NCI-H128 (cell line): ENCODE measurements around the gene CAMKK1.

Experiments
- DNase-seq: peaks from one replicate; lab custom pipeline; 2025; ENCODE audit not compliant: unreplicated experiment; lab: John Stamatoyannopoulos, UW

CAMKK1 gene

DNA sequence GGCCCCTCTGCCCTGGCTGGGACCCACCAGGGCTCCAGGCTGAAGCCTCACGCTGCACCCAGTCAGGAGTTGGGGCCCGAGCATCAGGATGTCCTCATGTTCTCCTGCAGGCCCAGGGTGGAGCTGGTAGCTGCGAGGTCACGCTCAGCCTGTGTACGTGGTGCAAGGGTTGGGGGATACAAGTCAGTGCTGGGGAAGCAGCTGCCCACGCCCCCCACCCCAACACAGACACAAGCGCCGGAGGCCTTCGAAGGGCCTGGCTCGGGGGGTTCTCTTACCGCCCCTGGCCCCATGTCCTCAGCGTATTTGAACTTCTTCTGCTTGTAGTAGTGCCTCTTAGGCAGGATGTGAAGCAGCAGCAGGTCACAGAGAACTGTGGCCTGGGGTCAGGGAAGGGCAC lies 4.9 kb upstream of the CAMKK1 start:
- DNase-seq, result no peak

DNA sequence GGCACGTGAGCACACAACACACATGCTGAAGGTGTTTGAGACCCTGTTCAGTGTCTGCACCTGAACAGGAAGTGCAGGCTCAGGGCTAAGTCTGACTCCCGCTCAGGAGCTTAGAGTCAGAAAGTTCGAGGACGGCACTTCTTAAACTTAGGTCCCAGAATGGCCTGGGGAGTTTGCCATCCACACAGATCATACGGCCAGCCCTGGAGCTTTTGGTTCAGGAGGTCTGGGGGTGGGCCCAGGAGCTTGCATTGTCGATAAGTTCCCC lies 4.0 kb upstream of the CAMKK1 start:
- no peak for DNase-seq

DNA sequence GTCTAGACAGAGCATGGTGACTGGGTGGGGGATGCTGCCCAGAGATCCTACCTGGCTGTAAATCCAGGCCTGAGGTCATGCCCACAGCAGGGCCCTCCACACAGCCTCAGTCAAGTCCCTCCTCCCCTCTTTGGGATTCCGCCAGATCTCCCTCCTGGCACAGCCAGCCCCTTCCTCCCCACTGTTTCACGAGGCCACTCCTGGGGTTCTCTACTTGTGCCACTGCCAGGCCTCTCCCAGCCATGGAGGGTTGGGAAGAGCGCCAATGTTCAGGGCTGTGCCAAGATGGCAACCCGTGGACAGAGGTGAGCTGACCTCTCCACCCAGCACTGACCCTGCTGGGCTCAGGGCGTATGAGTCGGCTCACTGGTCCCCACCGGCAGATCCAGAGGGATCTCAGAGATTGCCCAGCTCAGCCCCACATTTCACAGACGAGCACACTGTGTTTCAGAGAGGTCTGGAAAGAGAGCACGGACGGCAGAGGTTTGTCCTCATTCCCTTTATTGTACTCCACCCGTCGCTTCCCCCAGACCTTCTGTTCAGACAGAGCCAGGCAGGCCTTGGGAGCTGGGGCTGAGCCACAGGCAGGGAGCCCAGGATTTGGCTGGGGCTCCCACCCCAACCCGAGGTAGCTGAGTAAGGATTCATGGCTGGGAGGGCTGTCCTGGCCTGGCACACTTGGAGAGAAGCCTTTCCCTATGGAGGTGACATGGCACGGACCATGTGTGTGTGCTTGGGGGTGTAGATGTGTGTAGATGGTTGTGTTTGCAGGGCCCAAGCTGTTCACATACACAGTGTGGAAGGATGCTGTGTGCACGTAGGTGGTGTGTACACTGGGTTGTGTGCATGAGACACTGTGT lies 3.5 kb upstream of the CAMKK1 start:
- DNase-seq, result no peak

DNA sequence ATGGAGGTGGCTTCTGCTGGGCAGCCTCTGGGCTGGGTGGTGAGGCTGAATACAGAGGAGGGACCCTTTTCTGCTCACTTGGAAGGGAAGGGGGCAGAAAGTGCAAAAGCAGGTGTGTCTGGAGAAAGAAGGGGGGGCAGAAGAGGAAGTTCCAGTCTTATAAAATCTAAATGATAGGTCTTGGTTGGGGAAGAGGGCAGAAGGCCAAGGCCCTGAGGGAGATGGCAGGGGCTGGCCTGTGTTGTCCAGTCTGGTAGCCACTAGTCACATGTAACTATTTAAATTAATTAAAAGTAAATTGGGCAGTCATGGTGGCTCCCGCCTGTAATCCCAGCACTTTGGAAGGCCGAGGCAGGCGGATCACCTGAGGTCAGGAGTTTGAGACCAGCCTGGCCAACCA lies 2.5 kb upstream of the CAMKK1 start:
- no peak for DNase-seq

DNA sequence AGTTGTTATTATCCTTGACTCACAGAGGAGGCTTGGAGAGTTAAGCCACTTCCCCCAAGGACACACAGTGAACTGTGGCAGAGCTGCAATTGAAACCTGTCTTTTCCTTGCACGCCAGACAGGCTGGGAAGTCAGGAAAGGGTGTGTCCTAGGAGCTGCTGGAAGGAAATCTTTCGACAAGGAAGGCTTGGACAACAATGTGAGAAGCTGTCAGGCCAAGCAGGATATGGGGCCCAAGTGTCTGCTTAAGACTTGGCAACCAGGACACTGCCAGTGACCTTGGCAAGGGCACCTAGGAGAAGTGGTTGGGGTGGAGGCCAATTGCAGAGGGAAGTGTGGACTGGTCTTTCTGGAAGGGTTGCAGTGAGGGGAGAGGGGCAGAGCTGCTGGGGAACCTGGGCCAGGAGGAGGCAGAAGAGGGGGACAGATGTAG lies 2.1 kb upstream of the CAMKK1 start:
- DNase-seq, result no peak

DNA sequence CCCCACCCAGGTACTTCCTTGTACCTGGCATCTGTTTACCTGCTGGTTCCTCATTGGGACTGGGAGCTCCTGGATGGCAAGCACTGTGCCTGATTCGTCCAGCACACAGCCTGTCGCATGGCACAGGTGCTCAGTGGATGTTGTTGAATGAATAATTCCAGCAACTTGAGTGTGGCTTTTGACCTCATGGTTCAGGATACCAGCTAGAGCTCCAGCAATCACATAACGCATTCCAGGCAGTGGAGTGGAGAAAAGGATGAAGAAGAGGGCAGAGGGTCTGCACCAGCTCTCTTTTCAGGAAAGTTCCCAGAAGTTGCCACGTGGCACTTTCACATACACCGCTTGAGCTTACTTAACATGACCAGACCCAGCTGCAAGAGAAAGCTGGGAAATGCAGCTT lies 1.3 kb upstream of the CAMKK1 start:
- DNase-seq, result no peak

DNA sequence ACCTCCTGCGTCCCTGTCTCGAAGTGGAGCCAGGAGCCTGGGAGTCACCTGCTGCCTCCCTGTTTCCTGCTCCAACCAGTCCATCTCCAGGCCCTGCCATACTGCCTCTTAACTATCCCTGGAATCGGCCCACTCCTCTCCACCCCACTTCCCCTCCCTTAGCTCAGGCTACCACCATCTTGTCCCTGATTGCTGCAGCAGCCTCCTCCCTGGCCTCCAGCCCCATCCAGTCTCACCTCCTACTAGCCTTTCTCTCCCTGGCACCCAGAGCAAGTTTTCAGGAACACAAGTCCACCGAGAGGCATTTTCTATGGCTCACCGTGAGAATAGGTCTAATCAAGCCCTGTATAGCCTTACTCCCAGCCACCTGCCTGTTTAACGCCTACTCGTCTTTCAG lies 865 bp upstream of the CAMKK1 start:
- no peak for DNase-seq

DNA sequence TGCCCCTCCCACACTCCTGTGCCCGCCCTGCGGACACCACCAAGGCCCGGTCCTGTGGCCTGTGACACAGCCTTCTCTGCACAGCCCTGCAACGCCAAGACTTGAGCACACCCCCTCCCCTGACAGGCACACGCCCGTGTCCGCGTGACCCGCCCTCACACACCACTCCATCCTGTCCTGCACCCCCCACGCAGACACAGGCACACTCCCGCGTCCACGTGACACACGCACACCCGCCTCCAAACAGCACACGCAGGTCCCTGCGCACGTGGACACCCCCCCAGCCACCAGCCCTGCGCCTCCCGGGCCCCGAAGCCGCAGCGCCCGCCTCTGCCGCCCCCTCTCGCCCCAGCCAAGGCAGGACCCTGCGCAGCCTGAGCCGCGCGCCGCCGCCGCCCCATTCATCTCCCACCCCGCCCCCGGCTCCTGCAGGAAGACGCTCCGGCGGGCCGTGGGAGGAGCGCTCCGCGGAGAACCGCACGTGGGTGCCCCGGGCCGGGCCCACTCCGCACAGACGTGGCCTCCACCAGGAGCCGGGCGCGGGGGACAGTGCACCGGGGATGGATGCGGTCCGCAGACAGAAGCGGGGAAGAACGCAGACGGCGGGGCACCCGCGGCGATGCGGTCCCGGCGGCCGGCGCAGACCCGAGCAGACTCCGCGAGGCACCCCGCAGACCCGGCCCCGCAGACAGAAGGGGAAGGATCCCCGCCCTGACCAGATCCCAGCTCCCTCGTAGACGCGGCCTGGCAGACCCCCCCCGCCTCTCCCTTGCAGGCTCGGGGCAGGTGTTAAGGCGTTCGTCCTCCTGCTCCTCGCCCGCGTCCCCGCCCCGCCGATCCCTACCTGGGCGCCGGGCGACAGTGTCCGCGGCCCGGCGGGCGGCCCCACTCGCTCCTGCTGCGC lies 506 bp downstream of the CAMKK1 start:
- DNase-seq, result no peak

DNA sequence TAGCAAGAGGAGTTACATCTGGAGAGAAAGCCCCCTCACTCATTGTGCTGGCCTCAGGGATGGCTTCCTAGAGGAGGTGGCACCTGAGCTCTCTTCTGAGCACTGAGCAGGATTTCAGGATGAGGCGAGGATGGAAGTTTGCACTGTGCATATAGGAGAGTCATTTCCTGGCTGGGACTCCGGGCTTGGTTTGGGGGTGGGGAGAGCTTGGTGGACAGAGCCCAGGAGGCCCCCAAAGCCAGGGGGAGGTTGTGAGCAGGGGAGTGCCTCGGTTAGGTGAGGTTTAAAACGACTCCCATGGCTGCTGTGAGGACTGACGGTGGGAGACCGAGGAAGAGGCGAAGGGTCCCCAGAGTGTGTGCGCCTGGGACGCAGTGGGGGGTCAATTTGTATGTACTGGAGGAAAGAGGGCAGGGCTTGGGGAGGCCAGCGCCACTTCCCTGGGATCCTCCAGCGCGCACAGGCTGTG lies 1.2 kb downstream of the CAMKK1 start:
- DNase-seq, result no peak

DNA sequence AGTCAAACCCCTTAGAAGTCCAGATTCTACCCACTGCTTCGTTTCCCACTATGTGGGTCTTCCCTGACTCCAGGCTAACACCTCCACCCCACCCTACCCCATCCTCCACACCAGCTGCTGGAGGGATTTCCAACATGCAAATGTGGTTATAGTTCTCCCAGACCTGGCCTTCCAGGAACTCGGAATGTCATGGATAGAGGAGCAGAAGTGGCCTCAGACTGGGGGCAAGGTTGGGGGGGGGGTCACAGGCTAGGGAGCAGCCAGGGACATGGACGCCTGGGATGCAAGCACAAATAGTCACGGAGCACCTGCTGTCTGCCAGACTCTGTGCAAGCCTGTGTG lies 2.0 kb downstream of the CAMKK1 start:
- DNase-seq, result no peak

DNA sequence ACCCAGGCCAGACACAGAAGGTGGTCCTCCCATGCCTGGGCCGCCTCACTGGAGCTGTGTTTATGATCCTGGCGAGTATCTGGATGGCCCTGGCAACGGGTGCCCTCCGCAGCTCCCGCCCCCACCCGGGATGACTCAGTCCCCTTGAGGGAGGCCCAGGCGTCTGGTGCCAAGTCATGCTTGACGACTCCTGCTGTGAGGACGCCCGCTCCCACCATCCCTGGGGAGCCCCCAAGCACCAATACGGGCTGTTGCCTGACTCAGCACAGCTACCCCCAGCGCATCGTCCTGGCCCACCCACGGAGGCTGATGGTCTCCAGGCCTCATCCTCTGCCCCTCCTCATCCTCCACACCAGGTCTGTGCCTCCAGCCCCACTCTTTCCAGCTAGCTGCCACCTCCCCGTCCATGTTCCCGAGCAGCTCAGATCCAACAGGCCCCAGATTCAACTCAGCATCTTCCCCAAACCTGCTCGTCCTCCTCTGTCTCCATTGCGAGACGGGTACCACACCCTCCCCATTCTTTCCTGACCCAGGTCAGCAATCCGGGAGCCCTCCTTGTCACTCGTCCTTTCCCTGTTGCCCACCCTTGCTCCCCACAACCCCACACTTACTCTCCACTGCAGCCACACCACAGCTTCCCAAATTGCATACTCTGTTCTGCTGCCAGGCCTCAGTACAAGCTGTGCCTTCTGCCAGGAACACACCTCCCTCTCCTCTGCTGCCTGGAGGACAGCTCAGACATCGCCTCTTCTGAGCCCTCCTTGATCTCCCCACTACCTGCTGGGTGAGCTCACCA lies 2.6 kb downstream of the CAMKK1 start:
- no peak for DNase-seq

DNA sequence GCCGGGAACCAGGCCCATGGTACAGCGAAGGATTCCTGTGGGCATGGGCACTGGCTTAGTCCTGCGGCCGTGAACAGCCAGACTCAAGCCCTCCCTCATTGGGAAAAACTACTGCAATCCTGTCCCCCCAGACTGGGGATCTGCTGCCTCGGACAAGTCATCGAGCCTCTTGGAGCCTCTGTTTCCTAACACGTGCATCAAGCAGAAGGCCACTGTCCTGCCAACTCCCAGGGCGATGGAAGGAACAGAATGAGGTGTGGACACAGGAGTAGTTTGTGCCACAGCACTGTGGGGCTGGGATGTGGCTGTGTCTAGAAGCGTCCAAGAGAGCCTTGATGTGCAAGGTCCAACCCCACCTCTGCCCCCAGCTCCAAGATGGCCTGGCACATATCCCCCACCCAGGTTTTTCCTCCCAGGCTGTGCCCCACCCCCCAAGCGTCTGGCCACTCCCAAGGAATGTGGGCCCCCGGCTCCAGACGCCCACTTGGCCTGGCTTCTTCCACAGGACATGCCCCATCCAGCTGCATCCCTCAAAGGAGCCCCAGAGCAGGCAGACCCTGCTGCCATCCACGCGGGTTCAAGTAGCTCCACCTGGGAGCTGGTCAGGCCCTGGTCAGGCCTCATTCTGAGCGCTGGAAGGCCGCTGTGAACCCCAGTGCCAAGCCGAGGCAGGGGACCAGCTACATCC lies 3.4 kb downstream of the CAMKK1 start:
- DNase-seq, result no peak

DNA sequence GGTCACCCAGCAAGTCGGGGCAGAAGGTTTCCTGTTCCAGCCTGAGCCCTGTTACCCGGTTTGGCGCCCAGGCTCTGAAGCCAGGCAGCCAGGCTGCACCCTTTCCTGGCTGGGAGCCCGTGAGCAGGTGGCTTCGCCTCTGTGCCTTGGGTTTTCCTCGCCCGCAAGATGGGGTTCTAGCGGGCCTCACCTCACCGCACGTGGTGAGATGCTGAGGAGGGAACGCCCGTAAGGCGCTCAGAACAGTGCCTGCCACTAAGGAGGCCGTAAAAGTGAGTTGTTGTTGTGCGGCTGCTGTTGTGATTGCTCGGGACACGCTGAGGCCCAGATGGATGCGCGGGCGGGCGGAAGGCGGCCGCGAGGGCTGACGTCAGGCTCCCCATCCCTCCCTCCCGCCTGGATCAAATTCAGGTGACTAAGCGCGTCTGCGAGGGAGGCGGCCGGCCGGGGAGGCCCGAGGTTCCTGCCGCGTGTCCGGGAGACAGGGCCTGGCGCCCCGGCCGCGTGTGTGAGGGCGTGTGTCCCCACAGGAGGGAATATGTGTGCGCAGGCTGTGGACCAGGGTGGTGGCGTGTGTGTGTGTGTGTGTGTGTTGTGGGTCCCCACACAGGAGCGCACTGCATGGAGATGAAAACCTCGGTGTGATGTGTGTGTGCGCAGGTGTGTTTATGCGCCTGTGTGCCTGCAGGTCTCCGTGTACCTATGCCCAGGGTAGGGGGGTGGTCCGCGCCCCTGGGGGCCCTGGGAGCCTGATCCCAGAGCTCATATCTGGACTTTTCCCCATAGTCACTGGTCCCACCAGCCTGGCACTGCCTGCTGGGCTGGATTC lies 4.3 kb downstream of the CAMKK1 start:
- DNase-seq, result no peak

DNA sequence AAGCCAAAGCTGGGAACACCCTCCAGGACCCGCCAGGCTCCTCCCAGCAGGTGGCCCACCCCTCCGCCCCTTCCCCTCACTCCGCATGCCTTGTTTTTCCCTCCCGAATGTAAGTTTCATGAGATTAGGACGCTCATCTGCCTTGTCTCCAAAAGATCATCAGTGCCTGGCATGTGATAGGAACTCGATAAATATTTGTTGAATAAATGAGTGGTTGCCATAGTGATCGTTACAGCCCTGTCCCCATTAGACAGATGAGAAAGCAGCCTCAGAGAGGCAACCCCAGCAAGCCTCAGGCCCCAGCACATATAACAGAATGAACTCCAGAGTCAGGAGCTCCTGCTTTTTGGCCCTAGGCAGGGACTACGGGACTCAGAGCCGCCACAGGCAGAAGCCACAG lies 5.0 kb downstream of the CAMKK1 start:
- no peak for DNase-seq

DNA sequence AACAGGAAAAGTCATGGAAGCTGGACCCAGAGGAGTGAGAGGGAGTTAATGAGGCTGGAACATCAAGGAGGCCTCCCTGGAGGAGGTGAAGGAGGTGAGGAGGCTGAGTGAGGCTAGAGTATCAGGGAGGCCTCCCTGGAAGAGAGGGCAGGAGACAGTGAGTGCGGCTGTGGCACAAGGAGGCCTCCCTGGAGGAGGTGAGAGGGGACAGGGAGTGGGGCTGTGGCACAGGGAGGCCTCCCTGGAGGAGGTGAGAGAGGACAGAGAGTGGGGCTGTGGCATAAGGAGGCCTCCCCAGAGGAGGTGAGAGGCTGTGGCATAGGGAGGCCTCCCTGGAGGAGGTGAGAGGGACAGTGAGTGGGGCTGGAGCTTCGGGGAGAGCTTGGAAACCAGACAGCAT lies 5.5 kb downstream of the CAMKK1 start:
- DNase-seq, result no peak

DNA sequence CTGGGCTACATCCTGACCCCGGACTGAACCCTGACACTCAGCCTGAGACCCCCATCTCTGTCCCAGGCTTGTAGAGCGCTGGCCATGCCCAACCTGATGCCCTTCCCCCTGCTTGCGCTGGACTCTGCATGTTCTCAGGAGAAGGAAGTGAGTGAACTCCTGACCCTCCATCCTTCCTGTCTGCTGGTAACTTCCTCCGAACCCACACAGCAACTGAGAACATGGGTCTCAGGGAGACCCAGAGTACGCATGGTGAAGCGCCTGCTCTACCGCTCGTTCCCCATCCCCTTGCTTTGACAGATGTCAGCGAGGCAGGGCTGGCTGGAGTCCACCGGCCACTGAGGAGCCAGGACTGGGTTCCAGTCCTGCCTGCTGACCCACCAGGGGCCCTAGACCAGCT lies 6.1 kb downstream of the CAMKK1 start:
- DNase-seq, result no peak

DNA sequence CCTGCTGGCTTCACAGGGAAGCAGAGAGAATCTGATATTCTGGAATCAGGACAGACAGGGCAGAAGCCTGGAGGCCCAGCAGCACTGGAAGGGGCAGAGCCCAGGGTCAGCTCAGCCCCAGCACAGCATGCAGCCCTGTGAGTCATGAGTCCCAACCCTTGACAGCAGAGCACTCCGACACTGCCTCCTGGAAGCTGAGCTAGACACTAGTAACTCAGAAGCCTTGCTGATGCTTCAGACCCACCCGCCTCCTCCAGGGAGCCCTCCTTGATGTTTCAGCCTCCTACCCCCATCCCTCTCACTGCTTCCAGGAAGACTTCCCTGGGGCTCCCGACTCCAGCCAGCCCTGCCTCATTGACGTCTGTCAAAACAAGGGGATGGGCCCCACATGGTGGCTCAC lies 6.9 kb downstream of the CAMKK1 start:
- DNase-seq, result no peak

DNA sequence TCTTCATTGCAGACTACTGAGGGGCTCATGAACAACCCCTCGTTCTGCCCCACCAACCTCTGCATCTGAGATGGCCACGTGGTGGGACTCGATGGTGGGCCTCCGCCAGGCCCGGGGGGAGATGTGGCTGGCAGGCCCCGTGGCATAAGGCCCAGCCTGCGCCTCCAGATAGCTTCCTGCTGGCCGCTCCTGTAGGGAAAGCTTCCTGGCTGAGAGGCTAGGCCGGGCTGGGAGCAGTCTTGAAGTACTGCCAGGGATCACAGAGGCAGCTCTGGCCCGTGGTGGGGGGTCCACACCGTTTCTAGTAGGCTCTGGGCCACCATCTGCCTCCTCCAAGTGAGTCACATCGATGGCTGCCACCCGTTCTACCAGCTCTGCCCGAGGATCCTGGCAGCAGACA lies 7.6 kb downstream of the CAMKK1 start:
- DNase-seq, result no peak

DNA sequence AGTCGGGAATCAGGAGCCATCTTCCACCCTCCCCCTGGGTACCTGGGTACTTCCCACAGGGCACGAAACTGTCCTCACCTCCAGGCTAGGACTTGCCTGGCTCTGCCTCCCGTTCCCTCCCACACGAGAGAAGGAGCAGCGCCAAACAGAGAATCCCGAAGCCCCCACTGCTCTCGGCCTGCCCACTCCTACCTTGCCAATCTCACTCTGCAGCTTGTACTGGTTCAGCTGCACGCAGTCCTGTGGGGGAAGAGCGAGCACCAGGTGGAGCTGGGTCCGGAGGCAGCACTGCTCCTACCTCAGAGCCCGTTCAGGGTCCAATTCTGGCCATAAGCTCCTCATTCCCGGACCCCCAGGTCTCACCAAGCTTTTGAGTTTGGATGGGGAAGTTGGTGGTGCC lies 8.7 kb downstream of the CAMKK1 start:
- DNase-seq, result no peak

DNA sequence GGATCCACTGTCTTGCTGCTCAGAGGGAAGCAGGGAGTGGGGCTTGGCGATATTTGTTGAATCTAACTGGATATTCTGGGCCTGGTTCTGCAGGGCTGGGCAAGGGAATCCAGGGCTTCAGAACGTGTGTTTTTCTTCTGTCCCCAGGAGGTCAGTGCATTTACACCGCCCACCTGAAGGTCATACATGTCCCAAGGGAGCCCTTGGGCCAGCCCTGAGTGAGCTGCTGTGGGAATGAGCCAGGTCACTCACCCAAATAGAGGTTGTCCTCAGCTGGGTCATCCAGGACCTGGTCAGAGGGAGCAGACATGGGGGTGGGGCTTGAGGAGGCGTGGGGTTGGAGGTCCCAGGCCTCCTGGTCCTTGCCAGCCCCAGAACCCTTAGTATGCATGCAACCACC lies 10.6 kb downstream of the CAMKK1 start:
- DNase-seq, result no peak
